ENCODE data around the gene LIPT2. TPM values are rescaled to one million over a fixed set of nuclear protein-coding genes. Genes with fewer than 3 reads are reported as not detected.

LIPT2 gene
- total and polyA plus RNA-seq, 2 donors (not counting 3 experiments of a cell fraction or from before 2014, with no cell fraction given): 1.7 to 4.1 TPM

GRCh38 chr11:74444173-74444826 lies 49.2 kb downstream of the LIPT2 start:
- no peaks in the 10 kb centered on the region for H3K27me3 ChIP-seq (ENCODE audit: control insufficient read depth in 2 of 2, insufficient read depth in 2 of 2, low read length in 2 of 2)
- ChIA-PET CTCF (interaction anchor here (0.6 to 4.3 kb wide), 5 partner anchors 9 to 190 kb away, joined by 4 to 30 read pairs (median 20); no protein-coding TSS in a partner anchor), POLR2A (no interaction called here)
- TF ChIP-seq MAX (IDR thresholded peaks at IDR 0.05; ENCODE audit: insufficient read depth, insufficient read length) (no peak), GATA2 (IDR thresholded peaks at IDR 0.05; ENCODE audit: insufficient read depth, insufficient read length, low read depth, low read length) (no peak), POLR2A (IDR thresholded peaks at IDR 0.05; ENCODE audit: low read depth, low read length) (no peak), MYC (IDR thresholded peaks at IDR 0.05; ENCODE audit: low read depth, low read length) (no peak), POLR2AphosphoS5 (IDR thresholded peaks at IDR 0.05; ENCODE audit: insufficient read depth, low read depth, low read length) (no peak), JUN (IDR thresholded peaks at IDR 0.05; ENCODE audit: borderline replicate concordance, insufficient read depth, insufficient read length, low read depth) (no peak), CTCF (IDR thresholded peaks at IDR 0.05; ENCODE audit: extremely low read depth in 1 of 2, insufficient read depth in 1 of 2, low read depth in 1 of 2, low read length in 2 of 2) (no peak), EZH2 (IDR thresholded peaks at IDR 0.05; ENCODE audit: borderline replicate concordance, low read depth, low read length, severe bottlenecking) (no peak), FOS (IDR thresholded peaks at IDR 0.05; ENCODE audit: borderline replicate concordance, insufficient read depth, low read length) (no peak)
- no TSS peak for BruUV-seq (replicated peaks)
- DNase-seq (ENCODE audit: low read depth, low spot score): no peak
- no peaks in the 10 kb centered on the region for H3K9me1 ChIP-seq (replicated peaks; ENCODE audit: control insufficient read depth, extremely low read depth, insufficient read depth, low read length)
- no peak overlapping the region for H3K4me3 ChIP-seq (replicated peaks in 1 of 3; ENCODE audit: insufficient read depth in 1 of 3, low read depth in 1 of 3, low read length in 3 of 3)
- H3K4me2 ChIP-seq (ENCODE audit: insufficient read depth, low read length): no peak overlapping the region
- no peak overlapping the region for H2AFZ ChIP-seq (ENCODE audit: low read depth, low read length)
- intact Hi-C loops (cut with micrococcal nuclease): no loop called here
- no peaks in the 10 kb centered on the region for H3K79me2 ChIP-seq (ENCODE audit: control insufficient read depth, insufficient read depth, low read length)
- dilution Hi-C loops (cut with MboI; ENCODE audit: extremely low pct_ligation_motif_present, low sequenced_read_pairs): no loop called here
- peaks cover 4% of the 10 kb centered on the region for H3K4me1 ChIP-seq (ENCODE audit: control insufficient read depth, extremely low read depth, insufficient read depth, low read length)
- H3K27ac ChIP-seq (ENCODE audit: insufficient read depth, low read depth, low read length): no peak overlapping the region
- FAIRE-seq: no peak
- H3K36me3 ChIP-seq (ENCODE audit: control insufficient read depth in 2 of 2, extremely low read depth in 1 of 2, insufficient read depth in 2 of 2, low read length in 2 of 2): no peaks in the 10 kb centered on the region
- H3K9ac ChIP-seq (replicated peaks; ENCODE audit: extremely low read depth, insufficient read depth, low read length): no peak overlapping the region
- H4K20me1 ChIP-seq (replicated peaks; ENCODE audit: control insufficient read depth, extremely low read depth, insufficient read depth, low read length): no peaks in the 10 kb centered on the region
- H3K9me3 ChIP-seq (replicated peaks; ENCODE audit: control insufficient read depth, insufficient read depth, low read length): no peaks in the 10 kb centered on the region
